ENCODE measurements around the gene CRELD2.

GRCh38 chr22:49955581-49956417 lies 37.4 kb downstream of the CRELD2 start:
- TF ChIP-seq FOXP1 (IDR thresholded peaks at IDR 0.05) (no peak), FOXP1 (CRISPR knock-in tag; IDR thresholded peaks at IDR 0.05) (no peak), EZH2 (conservative IDR thresholded peaks at IDR 0.05; ENCODE audit: low read depth, low read length) (no peak), MYC (CRISPR knock-in tag; IDR thresholded peaks at IDR 0.05; ENCODE audit: borderline replicate concordance) (no peak)

All from HepG2 (cell line).